ENCODE data around the gene SHKBP1. TPM values are rescaled to one million over a fixed set of nuclear protein-coding genes. Genes with fewer than 3 reads are reported as not detected.
"Not testable (repeated sequence)": the region's sequence is repeated elsewhere in the genome, so short reads cannot be mapped to it uniquely, and the experiment has no call there.

The SHKBP1 gene
- total RNA-seq, 1 donor from 2014 or later = 29.2 TPM

GRCh38 chr19:40588926-40589569 lies 12.4 kb downstream of the SHKBP1 start:
- no peaks in the 10 kb centered on the region for H3K27me3 ChIP-seq (ENCODE audit: control insufficient read depth, insufficient read depth, low read length)
- no peak for TF ChIP-seq CTCF (IDR thresholded peaks at IDR 0.05; ENCODE audit: insufficient read depth, low read length, severe bottlenecking)
- H3K4me3 ChIP-seq (ENCODE audit: low read depth, low read length) = no peak overlapping the region
- H3K36me3 ChIP-seq (ENCODE audit: control insufficient read depth, insufficient read depth, low read length) = peaks cover 3% of the 10 kb centered on the region
- FAIRE-seq (no peak), DNase-seq (ENCODE audit: low read depth) (no peak)

GRCh38 chr19:40589591-40590429 lies 13.1 kb downstream of the SHKBP1 start:
- FAIRE-seq = no peak
- no peak for DNase-seq (ENCODE audit: low read depth)
- TF ChIP-seq CTCF (IDR thresholded peaks at IDR 0.05; ENCODE audit: insufficient read depth, low read length, severe bottlenecking) = no peak
- no peaks in the 10 kb centered on the region for H3K27me3 ChIP-seq (ENCODE audit: control insufficient read depth, insufficient read depth, low read length)
- no peak overlapping the region for H3K4me3 ChIP-seq (ENCODE audit: low read depth, low read length)
- H3K36me3 ChIP-seq (ENCODE audit: control insufficient read depth, insufficient read depth, low read length) = peaks cover 3% of the 10 kb centered on the region

- no peak overlapping the region for H3K4me3 ChIP-seq (ENCODE audit: low read depth, low read length)
- no peaks in the 10 kb centered on the region for H3K27me3 ChIP-seq (ENCODE audit: control insufficient read depth, insufficient read depth, low read length)
- peaks cover 3% of the 10 kb centered on the region for H3K36me3 ChIP-seq (ENCODE audit: control insufficient read depth, insufficient read depth, low read length)
- DNase-seq (ENCODE audit: low read depth) = no peak
- FAIRE-seq = no peak
- TF ChIP-seq CTCF (IDR thresholded peaks at IDR 0.05; ENCODE audit: insufficient read depth, low read length, severe bottlenecking) = no peak
These were observed 14.0 kb downstream of the SHKBP1 start for GRCh38 chr19:40590464-40591265.

GRCh38 chr19:40591724-40592123 lies 15.1 kb downstream of the SHKBP1 start:
- not testable (repeated sequence) for DNase-seq (ENCODE audit: low read depth); H3K27me3 ChIP-seq (ENCODE audit: control insufficient read depth, insufficient read depth, low read length); H3K36me3 ChIP-seq (ENCODE audit: control insufficient read depth, insufficient read depth, low read length); FAIRE-seq; H3K4me3 ChIP-seq (ENCODE audit: low read depth, low read length)

- FAIRE-seq = no peak
- TF ChIP-seq CTCF (IDR thresholded peaks at IDR 0.05; ENCODE audit: insufficient read depth, low read length, severe bottlenecking) = no peak
- peak; percentile 76 for DNase-seq (ENCODE audit: low read depth)
These were observed 15.5 kb downstream of the SHKBP1 start for GRCh38 chr19:40592170-40592569.

GRCh38 chr19:40594255-40594654 lies 17.6 kb downstream of the SHKBP1 start:
- DNase-seq (ENCODE audit: low read depth) (no peak), FAIRE-seq (no peak)
- Histone ChIP-seq H3K27me3 (ENCODE audit: control insufficient read depth, insufficient read depth, low read length) (no peaks in the 10 kb centered on the region), H3K4me3 (ENCODE audit: low read depth, low read length) (no peak overlapping the region), H3K36me3 (ENCODE audit: control insufficient read depth, insufficient read depth, low read length) (peaks cover 1% of the 10 kb centered on the region)
- no peak for TF ChIP-seq CTCF (IDR thresholded peaks at IDR 0.05; ENCODE audit: insufficient read depth, low read length, severe bottlenecking)

More at GRCh38 chr19:40592170-40592569, 15.5 kb downstream of the SHKBP1 start:
- no peaks in the 10 kb centered on the region for H3K27me3 ChIP-seq (ENCODE audit: control insufficient read depth, insufficient read depth, low read length)
- peaks cover 3% of the 10 kb centered on the region for H3K36me3 ChIP-seq (ENCODE audit: control insufficient read depth, insufficient read depth, low read length)
- no peak overlapping the region for H3K4me3 ChIP-seq (ENCODE audit: low read depth, low read length)

All from bronchial epithelial cell (primary cell).